SW 1271 (cell line): ENCODE data around the gene TFAP2C.
"Not testable (repeated sequence)": the region's sequence is repeated elsewhere in the genome, so short reads cannot be mapped to it uniquely, and the experiment has no call there.

Source experiments
- DNase-seq, 2 experiments: peaks; one replicate each; lab custom pipeline; 2025; lab: John Stamatoyannopoulos, UW

Gene TFAP2C

GRCh38 chr20:56616716-56617115, 12.4 kb upstream of the TFAP2C start:
- DNase-seq, result no peak

- no peak for DNase-seq
Observed at GRCh38 chr20:56617489-56617888, 11.6 kb upstream of the TFAP2C start.

GRCh38 chr20:56621730-56622129, 7.4 kb upstream of the TFAP2C start:
- DNase-seq, result no peak

GRCh38 chr20:56623930-56624329, 5.2 kb upstream of the TFAP2C start:
- DNase-seq, result not testable (repeated sequence)

- no peak for DNase-seq
Observed at GRCh38 chr20:56624786-56625681, 4.1 kb upstream of the TFAP2C start.

GRCh38 chr20:56625837-56626236, 3.3 kb upstream of the TFAP2C start:
- DNase-seq, result no peak

- DNase-seq, result no peak
Observed at GRCh38 chr20:56626367-56627121, 2.6 kb upstream of the TFAP2C start.

GRCh38 chr20:56627122-56628014, 1.7 kb upstream of the TFAP2C start:
- DNase-seq, result no peak

GRCh38 chr20:56628015-56628872, 862 bp upstream of the TFAP2C start:
- DNase-seq, result no peak

GRCh38 chr20:56629464-56630085, 469 bp downstream of the TFAP2C start:
- no peak for DNase-seq

- peak; percentile 62 to 80 for DNase-seq
Observed at GRCh38 chr20:56630086-56630493, 984 bp downstream of the TFAP2C start.

GRCh38 chr20:56630506-56631317, 1.6 kb downstream of the TFAP2C start:
- DNase-seq, result peak; percentile 47 to 63

- DNase-seq, result no peak
Observed at GRCh38 chr20:56631318-56631989, 2.3 kb downstream of the TFAP2C start.

GRCh38 chr20:56631990-56632327, 2.9 kb downstream of the TFAP2C start:
- no peak for DNase-seq

- no peak for DNase-seq
Observed at GRCh38 chr20:56634307-56634706, 5.2 kb downstream of the TFAP2C start.

- no peak for DNase-seq
Observed at GRCh38 chr20:56634735-56635385, 5.8 kb downstream of the TFAP2C start.

- no peak for DNase-seq
Observed at GRCh38 chr20:56636716-56637115, 7.6 kb downstream of the TFAP2C start.

GRCh38 chr20:56637576-56637975, 8.5 kb downstream of the TFAP2C start:
- no peak for DNase-seq

- DNase-seq, result no peak
Observed at GRCh38 chr20:56646599-56646998, 17.5 kb downstream of the TFAP2C start.
